Panc1 (cell line): Measurements from ENCODE around the gene CRTAC1. TPM values are rescaled to one million over a fixed set of nuclear protein-coding genes. Genes with fewer than 3 reads are reported as not detected.

ENCODE experiments used
- ATAC-seq: fragments of 200-7000 bp; cut with Tn5 transposase; 2 replicates; pipeline ENCODE4 v1.9.1; 2020; ENCODE audit warnings: mild to moderate bottlenecking, moderate library complexity
- BruUV-seq: library from RNA; stranded (reverse); fragments of 400-500 nt; replicated peaks from 2 replicates; lab custom pipeline; 2021; lab: Mats Ljungman, UMichigan
- CTCF ChIA-PET: fragments of 300-600 bp; sonication (Branson Sonifier 250); formaldehyde crosslinking; loops from one replicate; lab custom pipeline; 2022; ENCODE audit warnings: antibody characterized with exemption; lab: Charles Lee
- POLR2A ChIA-PET: fragments of 300-600 bp; sonication (Branson Sonifier 250); formaldehyde crosslinking; loops from one replicate; lab custom pipeline; 2022; ENCODE audit warnings: antibody characterized with exemption; lab: Charles Lee
- DNase-seq: peaks from one replicate; pipeline ENCODE4 v3.0.0-alpha.2; 2010; ENCODE audit warnings: low read depth, low spot score
- H3K27ac ChIP-seq: 2 replicates; pipeline ENCODE4 v1.5.1; 2011; ENCODE audit warnings: mild to moderate bottlenecking, low read length, inconsistent platforms
- H3K27me3 ChIP-seq: fragments of 200-500 bp; sonication (Bioruptor generic); 2 replicates; pipeline ENCODE4 v1.6.0; 2014; ENCODE audit warnings: low read length, inconsistent platforms; ENCODE audit not compliant: control insufficient read depth, insufficient read depth
- H3K36me3 ChIP-seq: fragments of 200-500 bp; sonication (Bioruptor generic); 2 replicates; pipeline ENCODE4 v1.5.1; 2014; ENCODE audit warnings: inconsistent platforms, mild to moderate bottlenecking, low read length, moderate library complexity; ENCODE audit not compliant: control insufficient read depth, insufficient read depth
- H3K4me1 ChIP-seq: 2 replicates; pipeline ENCODE4 v1.5.1; 2011; ENCODE audit warnings: inconsistent platforms, mild to moderate bottlenecking, low read length, moderate library complexity; ENCODE audit not compliant: control insufficient read depth, insufficient read depth
- H3K4me3 ChIP-seq, 2 experiments: 2 replicates each; pipeline ENCODE4 v1.5.1; 2011 to 2012; ENCODE audit warnings: low read depth in 2 of 2, low read length in 2 of 2, mild to moderate bottlenecking in 2 of 2, inconsistent platforms in 1 of 2, moderate library complexity in 1 of 2
- H3K9me3 ChIP-seq: fragments of 200-500 bp; sonication (Bioruptor generic); 2 replicates; pipeline ENCODE4 v1.5.1; 2014; ENCODE audit warnings: low read depth, mild to moderate bottlenecking, inconsistent platforms, low read length, moderate library complexity; ENCODE audit not compliant: control insufficient read depth, insufficient read depth
- POLR2AphosphoS5 ChIP-seq: IDR thresholded peaks from 2 replicates; pipeline ENCODE4 v1.6.1; 2012; ENCODE audit warnings: mild to moderate bottlenecking, low read depth, low read length, moderate library complexity
- SIN3A ChIP-seq: IDR thresholded peaks from 2 replicates; pipeline ENCODE4 v1.6.1; 2012; ENCODE audit warnings: low read depth, mild to moderate bottlenecking, low read length, moderate library complexity, borderline replicate concordance; ENCODE audit not compliant: insufficient read depth
- TCF7L2 ChIP-seq: IDR thresholded peaks from 2 replicates; pipeline ENCODE4 v1.6.1; 2011; ENCODE audit warnings: mild to moderate bottlenecking, low read depth, low read length, inconsistent platforms
- in situ Hi-C: cut with HindIII; loops from 2 replicates; pipeline ENCODE4 v1.10.0; 2016; ENCODE audit warnings: low sequenced_read_pairs, low pct_unique_long_range_greater_than_20kb
- intact Hi-C: fragments of 100-400 bp; cut with micrococcal nuclease; formaldehyde crosslinking; loops from one replicate; pipeline ENCODE4 v1.10.0; 2022; ENCODE audit not compliant: unreplicated experiment
- total RNA-seq: library from RNA; stranded (reverse); gene quantifications from one replicate; pipeline ENCODE4 v1.2.1, GENCODE V29; 2021; ENCODE audit not compliant: unreplicated experiment
- TF ChIP-seq, protein P1 (sequence below): fragments of 450-650 bp; IDR thresholded peaks from 2 replicates; pipeline ENCODE4 v1.5.1; 2017; ENCODE audit warnings: mild to moderate bottlenecking
- TF ChIP-seq, protein P2 (sequence below), 2 experiments: IDR thresholded peaks; 2 replicates each; pipeline ENCODE4 v1.6.1; 2011 to 2012; ENCODE audit warnings: low read depth in 2 of 2, control low read depth in 1 of 2, low read length in 1 of 2, mild to moderate bottlenecking in 1 of 2, moderate library complexity in 1 of 2; ENCODE audit not compliant: insufficient read depth in 1 of 2

The CRTAC1 gene
- total RNA-seq, 1 experiment from 2014 or later, result 0.23 TPM

DNA sequence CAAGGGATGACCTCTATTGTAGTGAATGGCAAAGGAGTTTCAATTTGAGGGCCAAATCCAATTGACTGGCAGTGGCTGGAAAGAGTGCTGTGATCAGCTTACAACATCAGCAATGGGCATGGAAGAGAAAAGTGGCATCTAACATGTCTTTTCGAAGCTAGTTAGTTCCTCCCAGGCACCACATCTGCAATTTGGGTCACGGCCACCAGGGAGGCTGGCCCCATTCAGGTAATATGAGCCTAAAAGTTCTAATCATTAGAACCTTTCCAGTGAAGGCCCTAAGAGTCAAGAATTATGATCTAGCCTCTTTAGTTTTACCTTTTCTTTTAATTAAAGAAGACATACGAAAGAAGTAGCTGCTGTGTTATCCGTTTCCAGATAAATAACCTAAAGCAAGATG lies 17.3 kb downstream of the CRTAC1 start:
- ATAC-seq (no peak), DNase-seq (no peak)
- H3K27me3 ChIP-seq, result peaks cover 52% of the 10 kb centered on the region
- no TSS peak for BruUV-seq
- H3K4me3 ChIP-seq, result no peak overlapping the region
- no peak overlapping the region for H3K27ac ChIP-seq
- in situ Hi-C loops, result no loop called here
- intact Hi-C loops, result no loop called here
- H3K9me3 ChIP-seq, result no peaks in the 10 kb centered on the region
- H3K36me3 ChIP-seq, result no peaks in the 10 kb centered on the region
- H3K4me1 ChIP-seq, result no peaks in the 10 kb centered on the region
- ChIA-PET CTCF (interaction anchor here (1.0 kb wide), 1 partner anchor 28 kb away, joined by 3 read pairs; no protein-coding TSS in a partner anchor), POLR2A (no interaction called here)
- TF ChIP-seq, protein P1, sequence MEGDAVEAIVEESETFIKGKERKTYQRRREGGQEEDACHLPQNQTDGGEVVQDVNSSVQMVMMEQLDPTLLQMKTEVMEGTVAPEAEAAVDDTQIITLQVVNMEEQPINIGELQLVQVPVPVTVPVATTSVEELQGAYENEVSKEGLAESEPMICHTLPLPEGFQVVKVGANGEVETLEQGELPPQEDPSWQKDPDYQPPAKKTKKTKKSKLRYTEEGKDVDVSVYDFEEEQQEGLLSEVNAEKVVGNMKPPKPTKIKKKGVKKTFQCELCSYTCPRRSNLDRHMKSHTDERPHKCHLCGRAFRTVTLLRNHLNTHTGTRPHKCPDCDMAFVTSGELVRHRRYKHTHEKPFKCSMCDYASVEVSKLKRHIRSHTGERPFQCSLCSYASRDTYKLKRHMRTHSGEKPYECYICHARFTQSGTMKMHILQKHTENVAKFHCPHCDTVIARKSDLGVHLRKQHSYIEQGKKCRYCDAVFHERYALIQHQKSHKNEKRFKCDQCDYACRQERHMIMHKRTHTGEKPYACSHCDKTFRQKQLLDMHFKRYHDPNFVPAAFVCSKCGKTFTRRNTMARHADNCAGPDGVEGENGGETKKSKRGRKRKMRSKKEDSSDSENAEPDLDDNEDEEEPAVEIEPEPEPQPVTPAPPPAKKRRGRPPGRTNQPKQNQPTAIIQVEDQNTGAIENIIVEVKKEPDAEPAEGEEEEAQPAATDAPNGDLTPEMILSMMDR, result peak; percentile 21; the same call in 1 of the 2 replicates
- no peak for TF ChIP-seq SIN3A
- no peak for TF ChIP-seq TCF7L2
- TF ChIP-seq, protein P2, sequence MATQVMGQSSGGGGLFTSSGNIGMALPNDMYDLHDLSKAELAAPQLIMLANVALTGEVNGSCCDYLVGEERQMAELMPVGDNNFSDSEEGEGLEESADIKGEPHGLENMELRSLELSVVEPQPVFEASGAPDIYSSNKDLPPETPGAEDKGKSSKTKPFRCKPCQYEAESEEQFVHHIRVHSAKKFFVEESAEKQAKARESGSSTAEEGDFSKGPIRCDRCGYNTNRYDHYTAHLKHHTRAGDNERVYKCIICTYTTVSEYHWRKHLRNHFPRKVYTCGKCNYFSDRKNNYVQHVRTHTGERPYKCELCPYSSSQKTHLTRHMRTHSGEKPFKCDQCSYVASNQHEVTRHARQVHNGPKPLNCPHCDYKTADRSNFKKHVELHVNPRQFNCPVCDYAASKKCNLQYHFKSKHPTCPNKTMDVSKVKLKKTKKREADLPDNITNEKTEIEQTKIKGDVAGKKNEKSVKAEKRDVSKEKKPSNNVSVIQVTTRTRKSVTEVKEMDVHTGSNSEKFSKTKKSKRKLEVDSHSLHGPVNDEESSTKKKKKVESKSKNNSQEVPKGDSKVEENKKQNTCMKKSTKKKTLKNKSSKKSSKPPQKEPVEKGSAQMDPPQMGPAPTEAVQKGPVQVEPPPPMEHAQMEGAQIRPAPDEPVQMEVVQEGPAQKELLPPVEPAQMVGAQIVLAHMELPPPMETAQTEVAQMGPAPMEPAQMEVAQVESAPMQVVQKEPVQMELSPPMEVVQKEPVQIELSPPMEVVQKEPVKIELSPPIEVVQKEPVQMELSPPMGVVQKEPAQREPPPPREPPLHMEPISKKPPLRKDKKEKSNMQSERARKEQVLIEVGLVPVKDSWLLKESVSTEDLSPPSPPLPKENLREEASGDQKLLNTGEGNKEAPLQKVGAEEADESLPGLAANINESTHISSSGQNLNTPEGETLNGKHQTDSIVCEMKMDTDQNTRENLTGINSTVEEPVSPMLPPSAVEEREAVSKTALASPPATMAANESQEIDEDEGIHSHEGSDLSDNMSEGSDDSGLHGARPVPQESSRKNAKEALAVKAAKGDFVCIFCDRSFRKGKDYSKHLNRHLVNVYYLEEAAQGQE (IDR thresholded peaks at IDR 0.05; ENCODE audit: insufficient read depth in 1 of 2, low read depth in 2 of 2, low read length in 1 of 2), result no peak

DNA sequence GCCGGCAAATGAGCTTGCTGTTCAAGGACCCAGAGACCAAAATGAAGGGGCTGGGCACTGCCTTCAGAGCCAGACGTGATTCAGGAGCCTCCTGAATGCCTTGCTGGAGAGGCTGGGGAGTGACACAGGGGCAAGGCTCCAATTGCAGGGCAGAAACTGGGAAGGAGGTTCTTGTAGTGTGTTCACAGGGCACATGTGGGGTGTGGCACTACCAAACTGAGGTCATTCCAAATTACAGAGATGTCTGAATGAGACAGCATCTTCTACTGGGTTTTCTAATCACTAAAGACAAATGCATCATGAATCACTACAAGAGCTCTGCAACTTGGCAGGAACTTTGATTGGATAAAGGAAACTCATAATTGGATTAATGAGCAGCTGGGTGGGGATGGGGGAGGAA lies 17.8 kb downstream of the CRTAC1 start:
- ChIA-PET POLR2A (no interaction called here), CTCF (no interaction called here)
- H3K36me3 ChIP-seq, result no peaks in the 10 kb centered on the region
- no TSS peak for BruUV-seq
- intact Hi-C loops, result no loop called here
- no peak overlapping the region for H3K4me3 ChIP-seq
- no peak for DNase-seq
- no peaks in the 10 kb centered on the region for H3K9me3 ChIP-seq
- no peak for ATAC-seq
- H3K4me1 ChIP-seq, result no peaks in the 10 kb centered on the region
- no peak overlapping the region for H3K27ac ChIP-seq
- H3K27me3 ChIP-seq, result peaks cover 54% of the 10 kb centered on the region
- in situ Hi-C loops, result no loop called here
- TF ChIP-seq, protein P1, result no peak
- TF ChIP-seq POLR2AphosphoS5 (no peak), TCF7L2 (no peak), SIN3A (no peak)
- TF ChIP-seq, protein P2 (IDR thresholded peaks at IDR 0.05; ENCODE audit: insufficient read depth in 1 of 2, low read depth in 2 of 2, low read length in 1 of 2), result no peak
